ENCODE measurements around the gene NUP58.

GRCh38 chr13:25378528-25378927 lies 77.1 kb downstream of the NUP58 start:
- TF ChIP-seq CTCF (IDR thresholded peaks at IDR 0.05 in 4 of 5, conservative IDR thresholded peaks at IDR 0.05 in 1 of 5) (no peak), POLR2A (IDR thresholded peaks at IDR 0.05) (no peak)

All from gastrocnemius medialis (tissue), 4 donors.